ENCODE results near the gene HBP1.
"Not testable (repeated sequence)": the region's sequence is repeated elsewhere in the genome, so short reads cannot be mapped to it uniquely, and the experiment has no call there.

HBP1 gene

DNA sequence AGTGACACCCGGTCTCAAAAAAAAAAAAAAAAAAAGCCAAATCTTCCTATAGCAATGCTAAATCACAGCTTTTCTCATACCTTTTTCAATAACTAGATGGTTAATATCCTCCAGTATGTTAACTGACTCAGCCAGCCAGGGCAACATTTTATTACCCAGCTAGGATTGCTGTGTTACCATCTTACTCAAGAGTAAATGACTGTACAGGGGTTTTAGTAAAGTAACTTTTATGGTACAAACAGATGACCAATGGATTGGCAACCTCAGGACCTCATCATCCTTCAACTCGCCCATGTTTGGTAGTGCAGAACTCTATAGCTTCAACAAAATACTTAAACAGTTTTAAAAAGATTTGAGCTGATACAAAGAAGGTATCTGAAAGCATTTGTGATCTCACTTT, 59.5 kb downstream of the HBP1 start:
- DNase-seq (ENCODE audit: low spot score): no peak

DNA sequence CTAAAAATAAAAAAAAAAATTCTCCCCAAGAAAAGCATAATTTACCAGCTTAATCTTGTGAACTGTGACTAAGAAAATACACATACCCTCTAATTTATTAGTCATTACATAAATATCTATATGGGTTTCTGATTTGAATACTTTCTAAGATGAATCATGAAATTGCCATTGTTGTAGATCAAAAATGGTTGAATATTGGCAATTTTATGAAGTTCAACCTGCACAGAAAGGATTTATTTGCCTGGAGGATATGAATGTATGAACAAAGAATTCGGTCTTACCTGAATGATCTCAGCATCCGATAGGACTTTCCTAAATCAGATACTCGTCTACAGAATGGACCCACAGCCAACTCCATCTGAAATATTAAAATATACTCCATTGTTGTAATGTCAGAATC, 61.5 kb downstream of the HBP1 start:
- no peak for DNase-seq (ENCODE audit: low spot score)

DNA sequence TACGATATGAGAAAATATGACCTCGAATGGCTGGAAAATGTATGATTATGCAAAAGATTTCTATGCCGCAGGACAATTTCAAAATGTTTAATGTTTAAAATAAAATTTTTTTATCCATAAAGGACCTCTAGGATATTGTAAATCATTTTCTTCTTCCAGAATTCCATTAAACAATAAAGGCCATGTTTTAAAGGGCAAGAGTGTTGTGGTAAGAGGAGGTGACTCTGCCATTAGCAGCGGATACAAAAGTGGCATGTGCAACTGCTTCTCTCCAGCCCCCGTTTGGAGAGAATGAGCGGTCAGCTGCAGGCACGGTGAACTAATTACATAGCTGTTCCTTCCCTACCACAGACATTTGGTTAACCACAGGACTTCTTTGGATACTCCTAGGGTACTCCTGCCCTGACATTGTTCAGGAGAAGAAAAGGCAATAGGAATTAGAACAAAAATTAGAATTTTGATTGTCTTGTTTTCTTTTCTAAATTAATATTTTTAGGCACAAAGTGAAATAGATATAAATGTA, 63.8 kb downstream of the HBP1 start:
- peak; percentile 25 for DNase-seq (ENCODE audit: low spot score)

DNA sequence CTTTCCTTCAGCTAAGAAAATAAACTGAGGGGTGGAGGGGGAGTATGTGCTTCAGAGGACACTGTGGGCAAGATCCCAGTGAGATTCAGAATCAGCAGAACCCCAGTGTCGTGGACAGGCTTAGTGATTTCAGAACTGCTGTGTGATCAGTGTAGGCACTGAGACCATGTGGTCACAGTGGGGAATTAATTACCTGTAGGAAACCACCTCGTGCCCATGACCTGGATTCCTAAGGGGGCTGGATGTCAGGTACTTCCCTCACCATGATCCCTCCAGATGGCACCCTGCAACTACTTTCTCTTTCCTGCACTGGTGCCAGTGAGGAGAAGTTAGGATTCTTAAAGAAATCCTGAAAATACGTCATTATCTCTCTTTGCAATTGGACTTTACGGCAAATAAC, 64.4 kb downstream of the HBP1 start:
- DNase-seq (ENCODE audit: low spot score): no peak

DNA sequence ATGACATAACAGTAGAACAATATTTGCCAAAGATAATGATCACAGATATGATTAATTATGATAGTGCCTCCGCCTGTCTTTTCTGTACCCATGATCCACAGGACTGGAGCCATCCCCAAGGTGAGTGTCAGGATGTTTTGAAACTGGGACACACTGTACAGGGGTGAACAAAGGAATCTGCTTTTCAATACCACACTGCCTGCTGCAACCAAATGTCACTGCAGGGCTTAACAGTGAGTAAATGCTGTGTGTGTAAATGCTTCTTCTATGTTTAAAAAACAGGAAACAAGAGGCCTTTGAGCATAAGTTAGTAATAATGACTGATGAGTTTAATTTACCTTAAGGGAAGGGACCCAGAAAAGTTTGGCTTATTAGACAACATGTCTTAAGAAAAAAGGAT, 65.2 kb downstream of the HBP1 start:
- no peak for DNase-seq (ENCODE audit: low spot score)

DNA sequence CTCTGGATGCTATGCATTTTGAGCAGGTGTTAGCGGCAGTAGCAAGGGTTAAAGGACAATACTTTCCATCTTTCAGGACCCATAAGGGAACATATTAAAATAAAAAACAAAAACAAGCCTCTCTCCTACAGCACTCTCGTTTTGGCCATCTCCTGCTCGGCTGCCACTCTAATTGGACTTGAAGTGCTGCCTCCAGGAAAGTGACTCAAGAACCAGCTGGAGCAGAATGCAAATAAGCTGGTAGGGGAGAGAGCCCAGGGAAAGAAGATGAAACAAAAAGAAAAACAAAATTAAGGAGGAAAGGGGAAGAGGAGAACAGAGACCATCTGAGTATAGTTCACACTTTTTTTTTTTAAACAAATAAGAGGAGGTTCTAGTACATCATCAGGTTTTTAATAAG, 65.6 kb downstream of the HBP1 start:
- DNase-seq (ENCODE audit: low spot score): no peak

DNA sequence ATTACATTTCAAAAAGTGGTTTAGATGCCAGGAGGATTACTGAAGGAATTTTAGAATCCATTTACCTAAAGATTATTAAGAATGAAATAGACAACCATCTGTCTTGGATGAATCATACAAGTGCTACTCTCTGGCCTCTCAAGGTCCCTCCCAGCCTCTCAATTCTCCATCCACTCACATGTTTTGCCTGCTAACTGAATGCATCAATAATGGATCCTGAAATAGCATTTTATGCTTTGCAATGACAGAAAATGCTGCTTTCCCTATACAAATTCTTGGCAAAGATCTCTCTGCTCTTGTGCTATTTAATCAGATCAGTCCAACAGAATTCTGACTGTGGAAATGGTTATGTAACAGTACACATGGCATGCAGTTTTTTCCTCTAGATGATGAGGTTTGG, 68.1 kb downstream of the HBP1 start:
- no peak for DNase-seq (ENCODE audit: low spot score)

DNA sequence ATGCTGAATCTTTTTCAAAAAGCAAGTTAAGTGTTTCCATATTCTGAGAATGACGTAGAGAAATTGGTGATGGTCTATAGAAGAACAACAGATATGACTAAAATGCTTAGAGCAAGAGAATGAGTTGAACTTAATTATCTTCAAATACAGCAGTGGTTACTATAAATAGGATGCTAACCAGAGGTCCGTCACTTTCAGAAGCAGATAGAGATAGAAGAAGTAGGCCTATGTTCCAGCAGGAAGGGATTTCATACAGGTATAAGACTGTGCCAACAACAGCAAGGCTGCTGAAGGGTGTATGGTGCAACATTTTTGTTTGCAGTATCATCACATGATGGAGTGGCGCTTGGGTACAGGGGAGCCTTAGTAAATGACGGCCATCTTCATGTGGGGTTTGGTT, 68.6 kb downstream of the HBP1 start:
- DNase-seq (ENCODE audit: low spot score): no peak

DNA sequence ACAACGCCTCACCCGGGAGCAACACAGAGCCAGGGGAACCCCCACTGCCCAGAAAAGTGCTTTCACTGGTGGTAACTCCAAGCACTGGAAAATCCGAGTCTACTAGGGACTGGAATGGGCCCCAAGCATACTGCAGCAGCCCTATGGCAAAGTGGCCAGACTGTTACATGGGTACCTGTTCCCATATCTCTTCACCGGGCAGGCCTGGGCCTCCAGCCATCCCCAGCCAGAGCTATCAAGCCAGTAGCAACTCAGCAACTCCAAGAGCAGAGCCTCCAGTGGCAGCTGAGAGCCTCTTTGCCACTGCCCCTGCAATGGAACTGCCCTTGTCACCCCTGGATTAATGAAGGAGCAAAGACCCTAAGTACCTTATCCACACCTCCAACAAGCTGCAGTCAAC, 73.5 kb downstream of the HBP1 start:
- no peak for DNase-seq (ENCODE audit: low spot score)

DNA sequence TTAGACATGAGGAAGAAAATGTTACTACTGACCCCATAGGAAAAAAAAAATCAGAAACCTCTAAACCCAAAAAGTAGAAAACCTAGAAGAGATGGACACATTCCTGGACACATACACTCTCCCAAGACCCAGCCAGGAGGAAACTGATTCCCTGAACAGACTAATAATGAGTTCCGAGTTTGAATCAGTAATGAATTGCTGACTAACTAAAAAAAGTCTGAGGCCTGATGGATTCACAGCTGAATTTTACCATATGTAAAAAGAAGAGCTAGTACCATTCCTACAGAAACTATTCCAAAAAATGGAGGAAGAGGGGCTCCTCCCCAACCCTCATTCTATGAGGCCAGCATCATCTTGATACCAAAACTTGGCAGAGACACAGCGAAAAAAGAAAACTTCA, 75.8 kb downstream of the HBP1 start:
- DNase-seq (ENCODE audit: low spot score): no peak

DNA sequence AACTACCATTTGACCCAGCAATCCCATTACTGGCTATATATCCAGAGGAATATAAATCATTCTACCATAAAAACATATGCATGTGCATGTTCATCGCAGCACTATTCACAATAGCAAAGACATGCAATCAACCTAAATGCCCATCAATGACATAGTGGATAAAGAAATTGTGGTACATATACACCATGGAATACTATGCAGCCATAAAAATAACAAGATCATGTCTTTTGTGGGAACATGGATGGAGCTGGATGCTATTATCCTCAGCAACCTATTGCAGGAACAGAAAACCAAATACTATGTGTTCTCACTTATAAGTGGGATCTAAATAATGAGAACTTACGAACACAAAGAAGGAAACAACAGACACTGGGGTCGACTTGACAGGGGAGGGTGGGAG, 78.0 kb downstream of the HBP1 start:
- not testable (repeated sequence) for DNase-seq (ENCODE audit: low spot score)

DNA sequence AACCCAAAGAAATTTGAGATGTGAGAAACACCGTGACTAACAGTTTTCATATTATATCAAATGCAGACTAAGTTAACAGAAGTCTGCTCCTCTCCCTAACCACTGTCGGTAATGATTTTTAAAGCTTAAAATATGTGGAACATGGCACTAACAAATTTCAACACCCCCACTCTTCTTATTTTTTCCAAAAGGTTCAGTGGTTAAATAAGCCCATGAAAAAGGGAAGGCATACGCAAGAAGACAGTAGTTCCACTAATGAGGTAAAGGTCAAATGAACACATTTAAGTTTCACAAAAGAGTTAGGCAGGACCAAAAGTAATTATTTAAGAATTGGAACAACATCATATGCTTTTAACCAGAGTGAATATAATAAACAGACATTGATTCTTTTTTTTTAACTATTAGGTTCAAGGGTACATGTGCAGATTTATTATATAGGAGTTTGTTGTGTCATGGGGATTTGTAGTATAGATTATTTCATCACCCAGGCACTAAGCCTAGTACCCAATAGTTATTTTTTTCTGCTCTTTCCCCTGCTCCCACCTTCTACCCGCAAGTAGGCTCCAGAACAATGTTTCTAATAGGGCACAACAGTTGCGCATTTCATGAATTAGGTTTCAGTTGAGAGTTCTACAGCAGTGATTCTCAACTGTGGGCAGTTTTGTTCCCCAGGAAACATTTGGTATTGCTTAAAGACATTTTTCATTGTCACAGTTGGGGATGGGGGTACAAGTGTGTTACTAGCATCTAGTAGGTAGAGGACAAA, 79.9 kb downstream of the HBP1 start:
- DNase-seq (ENCODE audit: low spot score): no peak

DNA sequence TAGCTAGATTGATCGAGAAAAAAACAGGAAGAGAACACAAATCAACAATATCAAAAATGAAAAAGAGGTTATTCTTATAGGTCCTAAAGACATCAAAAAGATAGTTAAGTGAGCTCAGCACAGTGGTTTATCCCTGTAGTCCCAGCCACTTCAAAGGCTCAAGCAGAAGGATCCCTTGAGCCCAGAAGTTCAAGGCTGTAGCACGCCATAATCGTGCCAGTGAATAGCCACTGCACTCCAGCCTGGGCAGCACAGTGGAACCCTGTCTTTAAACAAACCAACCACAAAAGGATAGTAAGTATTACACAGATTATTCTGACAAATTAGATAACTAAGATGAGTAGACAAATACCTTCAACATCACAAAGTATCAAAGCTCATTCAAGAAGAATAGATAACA, 83.2 kb downstream of the HBP1 start:
- no peak for DNase-seq (ENCODE audit: low spot score)
